Keratinocyte (primary cell): ENCODE results near the gene SLC25A19.

Experiments used
- EZH2 ChIP-seq: IDR thresholded peaks from one replicate; pipeline ENCODE4 v1.6.1; 2012; ENCODE audit warnings: inconsistent platforms, mild to moderate bottlenecking, low read length, moderate library complexity
- TF ChIP-seq, protein P1 (sequence below), 3 experiments: IDR thresholded peaks in 1 of 3; conservative IDR thresholded peaks in 1 of 3; optimal IDR thresholded peaks in 1 of 3; 2 replicates in 2 of 3; 3 replicates in 1 of 3; pipeline versions ENCODE3 to v1.5.1; 2011; ENCODE audit warnings: low read length in 3 of 3, mild to moderate bottlenecking in 3 of 3, moderate library complexity in 2 of 3, control low read depth in 1 of 3, inconsistent platforms in 1 of 3; ENCODE audit not compliant: insufficient read depth in 2 of 3; ENCODE audit errors: extremely low read depth in 1 of 3

GRCh38 chr17:75239214-75239613 lies 50.0 kb downstream of the SLC25A19 start:
- TF ChIP-seq, protein P1, sequence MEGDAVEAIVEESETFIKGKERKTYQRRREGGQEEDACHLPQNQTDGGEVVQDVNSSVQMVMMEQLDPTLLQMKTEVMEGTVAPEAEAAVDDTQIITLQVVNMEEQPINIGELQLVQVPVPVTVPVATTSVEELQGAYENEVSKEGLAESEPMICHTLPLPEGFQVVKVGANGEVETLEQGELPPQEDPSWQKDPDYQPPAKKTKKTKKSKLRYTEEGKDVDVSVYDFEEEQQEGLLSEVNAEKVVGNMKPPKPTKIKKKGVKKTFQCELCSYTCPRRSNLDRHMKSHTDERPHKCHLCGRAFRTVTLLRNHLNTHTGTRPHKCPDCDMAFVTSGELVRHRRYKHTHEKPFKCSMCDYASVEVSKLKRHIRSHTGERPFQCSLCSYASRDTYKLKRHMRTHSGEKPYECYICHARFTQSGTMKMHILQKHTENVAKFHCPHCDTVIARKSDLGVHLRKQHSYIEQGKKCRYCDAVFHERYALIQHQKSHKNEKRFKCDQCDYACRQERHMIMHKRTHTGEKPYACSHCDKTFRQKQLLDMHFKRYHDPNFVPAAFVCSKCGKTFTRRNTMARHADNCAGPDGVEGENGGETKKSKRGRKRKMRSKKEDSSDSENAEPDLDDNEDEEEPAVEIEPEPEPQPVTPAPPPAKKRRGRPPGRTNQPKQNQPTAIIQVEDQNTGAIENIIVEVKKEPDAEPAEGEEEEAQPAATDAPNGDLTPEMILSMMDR (optimal IDR thresholded peaks at IDR 0.05 in 1 of 3, IDR thresholded peaks at IDR 0.05 in 1 of 3, conservative IDR thresholded peaks at IDR 0.05 in 1 of 3; ENCODE audit: extremely low read depth in 1 of 3, insufficient read depth in 2 of 3, low read length in 3 of 3): no peak
- TF ChIP-seq EZH2: no peak
